NCI-H1417 treated with DMSO at 0.1 percent for 48 hours (cell line): ENCODE results near the gene SLC8A3.

Experiments
- DNase-seq: peaks from one replicate; lab custom pipeline; 2025; lab: John Stamatoyannopoulos, UW

Gene SLC8A3

DNA sequence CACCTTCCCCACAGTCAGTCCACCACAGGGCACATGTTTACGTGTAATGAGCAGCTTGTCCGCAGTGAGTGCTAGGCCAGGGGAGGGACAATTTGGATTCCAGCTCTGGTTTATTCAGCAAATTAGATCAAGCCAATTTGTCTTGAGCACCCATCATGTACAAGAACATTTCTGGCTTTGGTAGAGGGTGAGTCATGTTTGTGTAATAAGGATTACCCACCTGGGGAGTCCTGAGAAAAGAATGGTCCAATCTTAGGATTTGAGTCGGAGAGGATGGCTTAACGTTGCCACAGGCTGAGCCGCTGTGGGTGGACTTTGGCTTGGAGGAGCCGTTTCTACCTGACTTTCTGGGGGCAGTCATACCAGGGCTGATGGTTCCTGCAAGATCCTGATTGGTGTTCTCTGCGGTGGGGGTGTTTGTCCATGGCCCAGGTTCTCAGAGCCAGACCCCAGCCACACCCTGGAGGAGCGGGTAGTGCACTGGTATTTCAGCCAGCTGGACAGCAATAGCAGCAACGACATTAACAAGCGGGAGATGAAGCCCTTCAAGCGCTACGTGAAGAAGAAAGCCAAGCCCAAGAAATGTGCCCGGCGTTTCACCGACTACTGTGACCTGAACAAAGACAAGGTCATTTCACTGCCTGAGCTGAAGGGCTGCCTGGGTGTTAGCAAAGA lies 165.8 kb downstream of the SLC8A3 start:
- DNase-seq, result no peak

DNA sequence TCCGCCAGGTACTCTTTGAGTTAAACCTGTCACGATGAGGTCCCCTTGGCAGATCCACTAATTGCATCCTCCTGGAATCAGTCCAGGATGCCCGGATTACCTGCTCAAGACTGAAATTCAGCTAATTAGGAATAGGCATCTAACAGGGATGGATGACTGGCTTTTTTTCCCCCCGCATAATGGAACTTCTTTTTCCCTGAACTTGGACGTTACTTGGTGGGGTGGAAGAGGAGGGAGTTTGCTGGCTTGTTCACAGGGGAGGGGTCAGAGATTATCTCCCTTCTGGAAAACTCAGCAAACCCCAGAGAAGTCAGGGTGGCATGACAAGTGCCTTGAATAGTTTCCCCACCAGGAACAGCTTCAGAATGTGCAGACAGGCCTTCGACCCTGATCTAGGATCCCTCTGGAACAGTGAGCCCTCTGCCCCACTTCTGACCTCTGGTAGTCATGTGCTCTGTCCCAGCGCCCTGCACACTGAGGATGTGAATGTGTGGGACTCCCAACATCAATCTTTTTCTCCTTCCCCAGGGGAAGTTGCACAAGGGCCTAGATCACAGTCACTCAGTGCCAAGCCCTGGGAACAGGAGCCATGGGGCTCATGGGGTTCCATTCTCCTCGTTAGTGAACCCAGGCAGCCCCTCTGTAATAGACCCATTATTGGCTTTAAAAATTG lies 167.1 kb downstream of the SLC8A3 start:
- no peak for DNase-seq

DNA sequence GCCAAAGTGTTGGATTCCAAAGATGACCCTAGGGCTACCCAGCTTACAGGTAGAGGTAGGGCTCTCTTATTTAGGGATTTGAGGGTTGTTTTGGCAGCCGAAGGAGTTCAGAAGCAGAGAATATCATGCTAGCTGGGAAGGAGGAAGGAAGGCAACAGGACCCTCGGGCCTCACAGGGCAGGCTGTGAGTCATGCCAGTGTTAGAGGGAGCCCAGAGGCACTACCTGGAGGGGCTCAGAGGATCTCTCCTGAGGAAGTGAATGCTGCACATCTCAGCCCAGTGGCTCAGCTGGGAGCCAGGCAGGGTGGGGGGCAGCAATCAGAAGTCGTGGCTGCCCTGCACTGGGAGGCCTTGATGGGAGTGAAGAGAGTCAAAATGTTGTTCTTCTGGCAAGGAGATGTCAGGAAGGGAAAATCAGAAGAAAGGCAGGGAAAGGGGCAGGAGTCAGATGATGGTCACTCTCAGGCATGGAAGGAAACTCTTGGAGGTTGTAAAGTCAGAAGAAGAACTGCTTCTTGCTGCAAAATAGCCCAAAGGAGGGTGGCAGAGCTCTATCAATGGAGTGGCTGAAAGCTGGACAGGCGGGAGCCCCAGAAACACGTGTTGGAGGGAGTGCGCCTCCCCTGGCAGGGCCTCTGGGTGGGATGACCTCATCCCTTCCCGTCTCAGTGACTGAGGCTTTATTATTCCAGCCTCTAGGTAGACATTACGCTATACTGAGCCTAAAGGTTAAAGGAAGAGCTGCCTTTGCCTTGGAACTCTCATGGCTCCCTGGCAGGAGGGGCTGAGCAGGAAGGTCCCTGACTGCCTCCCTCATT lies 168.2 kb downstream of the SLC8A3 start:
- DNase-seq, result no peak

DNA sequence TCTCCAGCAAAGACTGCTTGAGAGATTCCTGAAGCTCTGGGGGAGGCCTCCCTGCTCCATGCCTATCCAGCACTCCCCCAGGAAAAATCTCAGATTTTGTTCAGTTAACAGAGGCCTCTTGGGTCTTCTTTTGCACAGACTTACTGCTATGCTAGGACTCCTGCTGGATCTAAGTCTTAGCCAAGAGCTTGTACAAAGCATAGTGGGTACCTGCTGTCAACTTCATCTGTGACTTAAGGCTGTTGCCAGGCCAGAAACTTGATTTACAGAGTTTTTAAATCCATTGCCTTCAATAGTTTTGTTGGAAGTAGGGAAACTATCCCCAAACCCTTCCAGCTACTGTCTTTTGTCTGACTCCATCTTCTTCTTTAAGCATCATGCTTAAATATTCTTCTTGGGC lies 169.1 kb downstream of the SLC8A3 start:
- no peak for DNase-seq

DNA sequence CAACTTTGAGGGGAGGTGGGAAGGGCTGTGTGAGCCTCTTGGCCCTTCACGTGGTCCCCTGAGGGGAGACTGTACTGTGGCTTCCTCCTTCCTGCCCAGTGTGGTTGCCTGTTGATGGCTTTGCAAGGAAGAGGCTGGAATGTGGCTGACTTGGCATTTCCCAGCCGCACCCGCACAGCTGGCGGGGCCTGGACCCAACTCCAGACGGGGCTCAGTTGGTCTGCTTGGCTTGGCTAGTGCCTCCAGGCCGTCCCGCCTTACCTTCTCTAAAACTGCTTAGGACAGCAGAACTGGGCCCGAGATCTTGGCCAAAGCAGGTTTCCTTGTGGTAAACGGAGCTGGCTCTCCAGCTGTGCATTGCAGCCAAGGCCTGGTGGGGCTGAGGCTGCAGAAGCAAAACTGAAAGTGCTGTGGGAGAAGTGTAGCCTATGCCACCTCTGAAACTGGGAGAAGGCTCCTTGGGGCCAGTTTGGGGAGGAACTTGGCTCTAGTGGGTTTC lies 170.0 kb downstream of the SLC8A3 start:
- no peak for DNase-seq

DNA sequence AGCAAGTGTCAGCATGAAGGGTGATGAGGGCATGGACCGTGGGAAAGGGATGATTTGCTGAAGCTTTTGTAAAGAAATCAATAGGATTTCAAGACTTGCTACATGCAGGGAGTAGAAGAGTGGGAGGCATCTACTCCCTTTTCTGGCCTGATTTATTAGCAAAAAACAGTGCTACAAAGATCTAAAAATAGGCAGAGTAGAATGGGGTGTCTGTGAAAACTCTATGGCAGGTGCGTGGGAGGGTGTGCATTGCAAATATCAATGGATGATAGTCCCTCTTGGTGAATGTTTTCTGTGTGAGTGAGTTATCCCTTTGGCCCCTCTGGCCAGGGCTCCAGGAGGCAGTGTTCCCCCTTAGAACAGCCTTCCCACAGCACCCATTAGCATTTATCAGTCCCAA lies 170.5 kb downstream of the SLC8A3 start:
- no peak for DNase-seq

DNA sequence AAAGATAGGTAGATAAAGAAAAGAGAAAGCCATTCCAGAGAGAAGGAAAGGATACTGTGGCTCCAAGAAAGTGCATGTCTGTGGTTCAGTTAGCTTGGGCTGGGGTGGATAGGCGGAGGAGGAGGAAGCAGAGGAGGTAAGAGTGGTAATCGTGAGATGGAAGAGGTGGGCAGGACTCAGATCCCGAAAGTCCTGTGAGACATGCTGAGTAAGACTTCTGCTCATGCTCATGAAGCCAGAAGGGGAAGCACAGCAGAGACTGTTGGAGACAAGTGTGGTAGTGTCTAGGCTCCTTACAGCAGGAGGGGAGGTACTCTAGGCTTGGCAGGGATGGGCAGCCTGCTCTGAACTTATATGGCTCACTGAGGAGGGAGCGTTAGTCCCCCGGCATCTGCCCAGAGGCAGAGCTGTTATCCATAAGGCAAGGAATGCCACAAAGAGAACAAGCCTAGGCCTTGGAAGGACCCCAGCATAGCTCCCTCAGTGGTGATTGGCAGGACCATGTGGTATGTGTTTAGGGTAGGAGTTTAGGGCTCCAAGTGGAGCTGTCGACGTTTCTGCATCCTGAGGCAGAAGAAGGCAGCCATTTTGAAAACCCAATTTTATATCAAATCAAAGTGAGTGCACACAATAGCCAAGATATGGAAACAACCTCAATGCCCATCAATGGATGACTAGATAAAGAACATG lies 174.2 kb downstream of the SLC8A3 start:
- no peak for DNase-seq

DNA sequence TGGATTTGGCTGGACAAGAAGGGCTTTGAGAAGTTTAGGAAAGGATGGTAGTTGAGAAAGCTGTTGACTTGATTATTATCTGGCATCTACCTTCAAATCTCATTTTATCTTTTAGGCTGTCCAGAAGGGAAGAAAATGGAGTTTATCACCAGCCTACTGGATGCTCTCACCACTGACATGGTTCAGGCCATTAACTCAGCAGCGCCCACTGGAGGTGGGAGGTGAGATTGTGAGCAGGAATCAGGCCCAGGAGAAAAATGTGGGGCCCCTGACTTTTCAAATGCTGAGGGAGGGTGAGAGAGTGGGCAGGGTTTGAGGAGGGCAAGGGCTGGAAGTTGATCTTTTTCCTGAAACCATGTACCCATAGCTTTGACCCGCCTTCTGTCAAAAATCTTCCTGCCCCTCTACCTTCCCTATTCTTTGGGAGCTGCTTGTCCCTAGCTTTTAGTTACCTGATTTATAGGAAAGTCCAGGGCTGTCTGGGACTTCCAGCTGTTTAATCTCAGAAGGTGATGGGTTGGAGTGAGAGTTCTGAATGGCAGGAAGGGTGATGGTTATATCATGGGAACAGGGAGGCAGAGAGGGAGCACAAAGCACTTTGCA lies 175.4 kb downstream of the SLC8A3 start:
- DNase-seq, result no peak

DNA sequence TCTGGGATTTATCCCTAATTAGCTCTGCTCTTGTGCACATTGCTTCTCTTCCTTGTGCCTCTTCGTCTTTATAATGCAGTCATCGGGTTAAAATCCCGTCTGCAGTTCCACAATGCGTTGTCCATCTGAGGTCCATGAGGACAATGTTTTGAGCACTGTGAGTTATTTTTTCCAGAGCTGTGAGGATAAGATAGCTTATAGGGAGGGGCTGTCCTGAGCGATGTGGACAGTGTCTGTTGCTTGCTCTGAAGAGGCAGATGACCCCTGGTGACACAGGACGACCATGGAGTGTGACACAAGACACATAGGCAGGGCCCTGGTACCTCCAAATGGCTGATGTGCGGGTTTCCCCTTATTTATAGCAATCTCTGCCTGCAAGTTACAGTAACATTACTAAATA lies 177.0 kb downstream of the SLC8A3 start:
- no peak for DNase-seq

DNA sequence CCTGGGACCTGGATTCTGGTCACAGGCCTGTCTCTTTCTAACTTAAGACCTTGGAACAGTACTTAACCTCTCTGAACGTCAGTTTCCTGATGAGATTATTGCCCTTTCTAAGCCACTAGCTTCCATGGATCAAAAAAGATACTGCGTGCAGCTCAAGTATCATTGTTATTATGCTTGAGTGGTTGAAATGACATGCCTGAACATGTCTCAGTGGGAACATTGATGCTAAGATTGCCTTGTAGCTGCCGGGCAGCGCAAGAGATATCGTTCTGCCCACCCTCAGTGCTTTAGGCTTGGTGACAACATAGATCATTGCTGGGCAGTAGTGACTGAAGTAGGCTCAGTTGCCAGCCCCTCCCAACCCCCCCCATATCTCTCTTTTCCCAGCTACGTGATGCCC lies 177.7 kb downstream of the SLC8A3 start:
- no peak for DNase-seq

DNA sequence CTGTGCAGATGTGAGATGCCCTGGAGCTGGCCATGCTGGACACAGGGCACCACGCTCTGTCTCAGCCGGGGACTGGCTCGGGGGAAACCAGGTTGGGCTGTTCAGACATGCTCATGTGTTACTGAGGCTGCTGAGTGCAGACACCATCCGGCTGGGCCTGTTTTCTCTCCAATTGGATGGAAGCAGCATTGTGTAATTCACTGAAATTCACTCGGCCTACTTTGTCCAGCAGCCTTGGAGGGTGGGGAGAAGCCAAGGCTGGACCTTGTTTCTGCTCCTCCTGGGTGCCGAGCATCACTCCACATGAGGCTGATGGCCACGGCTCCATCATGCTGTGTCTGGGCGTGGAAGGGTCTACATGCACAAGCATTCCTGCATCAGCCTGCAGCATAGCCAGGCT lies 178.8 kb downstream of the SLC8A3 start:
- DNase-seq, result no peak

DNA sequence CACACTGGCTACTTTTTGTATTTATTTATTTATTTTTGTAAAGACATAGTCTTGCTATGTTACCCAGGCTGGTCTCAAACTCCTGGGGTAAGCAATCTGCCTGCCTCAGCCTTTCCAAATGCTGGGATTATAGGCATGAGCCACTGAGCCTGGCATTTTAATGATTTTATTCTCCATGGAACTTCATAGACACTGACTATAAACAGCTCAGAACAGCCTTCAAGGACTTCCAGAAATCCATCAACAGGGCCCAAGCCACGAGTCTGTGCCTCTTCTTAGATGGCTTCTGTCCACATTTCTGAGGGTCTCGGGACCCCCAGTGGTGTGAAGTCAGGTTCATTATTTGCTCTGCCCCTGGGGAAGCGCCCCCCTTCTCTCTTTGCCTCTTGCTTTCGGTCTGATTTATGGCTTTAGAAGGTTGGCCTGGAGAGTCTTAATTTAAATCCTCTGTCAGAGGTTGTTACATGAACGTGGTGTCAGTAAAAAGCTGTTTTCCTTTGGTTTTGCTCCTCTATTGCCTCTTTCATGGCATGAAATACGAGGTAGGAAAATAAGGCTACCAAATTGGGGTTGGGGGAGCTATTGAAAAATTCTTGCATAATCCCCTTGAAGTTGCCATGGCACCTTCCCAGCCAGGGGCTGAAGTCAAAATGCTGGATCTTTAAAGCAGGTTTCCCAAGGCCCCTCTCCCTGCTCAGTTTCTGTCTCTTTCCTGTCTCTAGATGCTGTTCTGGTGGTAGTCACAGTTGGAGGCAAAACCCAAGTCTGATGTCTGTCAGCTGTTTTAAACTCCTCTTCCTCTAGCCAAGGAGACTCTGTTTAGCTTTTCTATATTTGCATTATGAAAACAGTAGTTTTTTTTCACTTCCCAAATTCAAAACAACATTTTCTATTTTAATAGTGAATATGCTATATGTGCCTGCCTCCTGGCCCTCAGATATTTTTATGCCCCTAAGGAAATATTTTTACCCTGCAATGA lies 180.2 kb downstream of the SLC8A3 start:
- DNase-seq, result peak; percentile 15

DNA sequence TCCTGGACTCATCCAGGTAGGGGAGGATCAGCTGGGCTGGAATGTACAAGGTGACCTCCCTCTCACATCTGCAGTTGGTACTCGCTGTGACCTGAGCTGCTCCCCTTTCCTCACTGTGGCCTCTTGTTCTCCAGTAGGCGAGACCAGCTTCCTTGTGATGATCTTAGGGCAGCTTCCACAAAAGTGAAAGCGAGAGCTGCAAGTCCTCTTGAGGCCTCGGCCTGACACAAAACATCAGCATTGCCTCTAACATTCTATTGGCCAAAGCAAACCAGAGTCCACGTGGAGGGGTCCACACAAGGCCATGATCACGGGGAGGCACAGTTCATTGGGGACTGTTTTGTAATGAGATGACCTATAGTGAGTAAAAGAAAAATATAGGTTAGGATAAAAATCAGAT lies 182.1 kb downstream of the SLC8A3 start:
- DNase-seq, result no peak

DNA sequence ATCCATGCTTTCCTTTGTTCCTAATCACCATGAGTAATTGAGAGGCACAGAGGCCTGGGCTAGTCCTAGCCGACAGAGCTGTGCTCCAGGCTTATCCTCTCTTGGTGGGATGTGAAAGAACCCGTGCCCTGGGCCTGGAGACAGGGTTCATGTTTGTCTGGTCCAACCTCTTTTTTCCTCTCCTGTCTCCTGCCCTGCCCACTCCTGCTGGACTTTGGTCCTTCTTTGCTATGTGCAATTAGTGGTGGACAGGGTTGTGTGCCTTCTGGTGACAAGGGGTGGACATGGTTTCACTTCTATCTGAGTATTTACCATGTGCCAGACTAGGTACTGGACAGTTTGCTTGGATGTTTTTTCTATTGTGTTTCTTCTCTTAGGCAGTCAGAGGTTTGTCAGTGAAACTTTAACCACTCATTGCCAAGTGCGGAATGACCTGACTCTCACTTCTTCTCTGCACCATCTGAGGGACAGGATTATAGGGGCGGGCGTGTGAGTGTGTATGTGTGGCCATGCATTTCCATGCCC lies 183.4 kb downstream of the SLC8A3 start:
- DNase-seq, result no peak

DNA sequence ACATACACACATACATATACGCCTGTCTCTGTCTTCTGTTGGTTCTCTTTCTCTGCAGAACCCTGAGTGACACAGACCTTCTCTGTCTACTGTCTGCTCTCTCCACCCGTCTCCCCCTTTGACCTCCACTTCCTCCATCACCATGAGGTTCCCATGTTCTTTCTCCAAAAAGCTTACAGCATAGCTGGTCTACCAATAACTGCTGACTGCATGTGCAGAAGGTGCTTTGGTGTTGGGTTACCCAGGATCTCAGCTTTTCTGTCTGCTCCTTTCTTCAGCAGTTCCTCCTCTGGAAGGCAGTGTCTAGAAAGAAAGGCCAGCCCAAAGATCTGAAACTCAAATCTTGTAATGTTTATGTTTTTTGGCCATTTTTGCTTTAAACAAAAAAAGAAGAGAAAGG lies 184.0 kb downstream of the SLC8A3 start:
- no peak for DNase-seq

DNA sequence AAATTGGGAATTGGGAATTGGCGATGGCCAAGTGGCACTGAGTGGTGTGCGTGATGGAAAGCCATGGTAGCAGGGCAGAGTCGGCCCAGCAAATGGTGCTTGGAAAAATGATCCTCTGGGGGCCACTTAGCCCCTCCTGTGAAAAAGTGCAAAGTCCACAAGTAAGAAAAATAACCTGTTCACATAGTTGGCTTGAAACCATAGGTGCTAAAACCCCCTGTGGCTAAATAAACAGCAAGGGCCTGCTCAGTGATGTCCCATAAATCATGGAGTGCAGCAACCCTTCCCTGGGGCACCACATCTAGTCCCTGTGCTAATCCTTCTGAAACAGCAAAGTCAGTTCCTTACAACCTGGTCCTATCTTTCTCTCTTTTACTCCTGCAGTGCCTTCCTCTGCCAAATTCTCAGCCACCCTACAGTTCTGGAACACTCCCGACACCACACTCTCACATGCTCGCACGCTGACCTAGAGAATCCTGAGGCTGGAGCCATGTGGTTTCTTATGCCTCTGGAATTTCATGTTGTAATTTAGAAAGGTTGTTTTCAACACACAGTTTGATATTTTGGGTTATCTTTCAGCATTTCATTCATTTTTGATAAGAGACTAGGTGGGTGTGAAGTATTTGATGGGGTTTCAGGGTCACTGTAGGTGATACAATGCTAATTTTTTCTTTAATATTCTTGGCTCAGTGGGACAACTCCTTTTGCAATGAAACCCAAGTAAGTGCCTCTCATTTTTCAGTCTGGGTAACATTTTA lies 186.0 kb downstream of the SLC8A3 start:
- peak; percentile 50 for DNase-seq

DNA sequence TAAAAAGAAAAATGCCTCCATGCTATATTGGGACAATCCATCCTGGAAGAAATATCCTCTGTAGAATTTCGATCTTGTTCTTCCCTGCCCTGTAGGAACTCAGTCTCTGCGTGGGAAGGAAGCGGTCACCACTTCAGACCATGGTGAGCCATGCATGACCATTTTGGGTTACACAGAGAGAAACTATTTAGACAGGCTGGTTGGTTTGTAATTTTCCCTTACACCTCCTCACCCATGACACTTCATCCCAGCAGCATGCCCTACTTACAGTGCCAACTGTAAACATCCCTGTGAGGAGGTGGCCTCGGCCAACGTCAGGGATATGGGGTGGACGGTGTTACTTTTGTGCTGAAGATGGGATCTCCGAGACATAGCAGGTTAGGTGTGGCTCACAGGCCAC lies 188.2 kb downstream of the SLC8A3 start:
- no peak for DNase-seq

DNA sequence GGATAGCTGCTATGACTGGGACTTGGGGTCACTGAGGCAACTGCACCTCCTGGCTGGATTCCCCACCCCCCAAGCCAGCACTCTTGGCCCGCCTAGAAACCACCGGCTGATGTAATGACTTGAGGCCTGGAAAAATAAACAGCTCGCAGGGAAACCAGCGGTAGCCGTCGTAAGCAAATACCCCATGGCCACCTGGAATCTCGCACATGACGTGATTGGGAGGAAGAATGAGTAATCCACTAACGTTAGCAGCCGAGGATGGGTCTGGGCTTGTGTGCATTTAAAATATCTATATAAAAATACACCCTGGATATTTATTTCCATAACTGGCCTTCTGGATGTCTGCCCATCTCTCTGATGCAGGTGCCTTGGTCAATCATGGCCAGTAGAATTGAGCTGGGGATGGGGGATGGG lies 189.5 kb downstream of the SLC8A3 start:
- DNase-seq, result peak; percentile 74

DNA sequence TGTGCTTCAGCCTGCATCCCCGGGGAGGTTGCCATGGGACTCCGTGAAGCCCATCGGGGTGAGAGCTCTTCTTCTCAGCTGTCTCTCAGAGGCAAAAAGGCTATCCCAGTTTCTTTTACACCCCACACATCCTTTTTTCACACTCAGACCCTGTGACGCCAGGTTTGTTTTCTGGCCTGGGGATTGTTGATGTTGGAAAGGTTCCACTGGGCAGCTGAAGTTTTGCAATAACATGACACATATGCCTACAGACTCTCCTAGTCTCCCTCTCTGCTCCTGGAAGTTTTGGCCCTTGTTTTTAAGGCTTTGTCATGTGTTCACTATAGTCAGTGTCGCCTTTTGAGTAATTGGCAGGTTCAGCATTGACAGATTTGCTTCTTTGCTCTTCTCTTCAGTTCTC lies 190.9 kb downstream of the SLC8A3 start:
- DNase-seq, result no peak

DNA sequence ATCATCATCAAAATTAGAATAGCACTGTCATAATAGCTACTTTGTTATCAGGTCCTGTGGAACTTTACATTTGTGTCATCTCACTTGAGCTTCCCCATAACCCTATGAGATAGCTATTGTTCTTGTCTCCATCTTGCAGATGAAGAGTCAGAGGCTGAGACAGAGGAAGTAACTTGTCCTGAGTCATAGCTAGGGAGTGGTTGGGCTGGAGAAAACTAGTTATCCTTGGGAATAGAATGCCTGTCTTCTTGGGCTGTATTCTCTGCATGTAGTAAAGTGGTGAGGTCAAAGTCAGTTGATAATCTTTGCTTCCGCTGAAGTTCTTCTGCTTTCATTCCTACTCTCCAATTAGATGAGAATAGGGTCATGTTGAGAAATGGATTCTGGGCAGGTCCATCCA lies 192.5 kb downstream of the SLC8A3 start:
- DNase-seq, result no peak
